Measurements from ENCODE around the gene PADI1.

DNA sequence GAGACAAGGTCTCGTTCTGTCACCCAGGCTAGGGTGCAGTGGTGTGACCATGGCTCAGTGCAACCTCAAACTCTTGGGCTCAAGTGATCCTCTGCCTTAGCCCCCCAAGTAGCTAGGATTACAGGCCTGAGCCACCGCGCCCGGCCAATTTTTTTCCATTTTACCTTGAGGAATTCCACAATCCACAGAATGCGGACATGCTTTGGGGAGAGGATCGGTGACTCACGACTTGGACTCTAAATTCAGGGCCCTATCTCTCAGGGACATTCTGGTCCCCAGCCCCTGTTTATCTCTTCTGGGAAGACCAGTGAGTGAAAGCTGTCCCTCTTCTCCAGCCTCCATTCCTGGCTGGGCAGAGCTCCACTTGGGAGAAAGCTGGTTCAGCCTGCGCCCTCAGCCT, 5.2 kb downstream of the PADI1 start:
- TF ChIP-seq TARDBP (IDR thresholded peaks at IDR 0.05) (no peak), SUZ12 (IDR thresholded peaks at IDR 0.05) (no peak), FOXK2 (IDR thresholded peaks at IDR 0.05) (no peak)
